Parathyroid adenoma (tissue), 2 donors: ENCODE data around the gene TMEM179B.
"Not testable (repeated sequence)": the region's sequence is repeated elsewhere in the genome, so short reads cannot be mapped to it uniquely, and the experiment has no call there.

Source experiments
- H2AFZ ChIP-seq: fragments of 300-600 bp; sonication (generic); one replicate; pipeline ENCODE4 v1.7.0; 2017; ENCODE audit warnings: antibody characterized with exemption, mild to moderate bottlenecking
- H3K27ac ChIP-seq: fragments of 300-600 bp; sonication (generic); one replicate; pipeline ENCODE4 v1.7.0; 2017
- H3K27me3 ChIP-seq: fragments of 300-600 bp; sonication (generic); one replicate; pipeline ENCODE4 v1.7.0; 2017; ENCODE audit warnings: low read length; ENCODE audit not compliant: control insufficient read depth, insufficient read depth
- H3K36me3 ChIP-seq: fragments of 300-600 bp; sonication (generic); one replicate; pipeline ENCODE4 v1.7.0; 2017; ENCODE audit warnings: low read length; ENCODE audit not compliant: control insufficient read depth, insufficient read depth
- H3K4me1 ChIP-seq: fragments of 300-600 bp; sonication (generic); one replicate; pipeline ENCODE4 v1.7.0; 2017; ENCODE audit warnings: control low read depth
- H3K4me2 ChIP-seq: fragments of 300-600 bp; sonication (generic); one replicate; pipeline ENCODE4 v1.7.0; 2017; ENCODE audit warnings: low read length
- H3K4me3 ChIP-seq: fragments of 300-600 bp; sonication (generic); one replicate; pipeline ENCODE4 v1.7.0; 2017; ENCODE audit warnings: low read depth, low read length
- H3K79me2 ChIP-seq: fragments of 300-600 bp; sonication (generic); one replicate; pipeline ENCODE4 v1.7.0; 2017; ENCODE audit warnings: control low read depth
- H3K9ac ChIP-seq: fragments of 300-600 bp; sonication (generic); one replicate; pipeline ENCODE4 v1.7.0; 2017; ENCODE audit warnings: mild to moderate bottlenecking
- H3K9me3 ChIP-seq: fragments of 300-600 bp; sonication (generic); one replicate; pipeline ENCODE4 v1.7.0; 2017; ENCODE audit warnings: low read length; ENCODE audit not compliant: control insufficient read depth
- TF ChIP-seq, protein P1 (sequence below): fragments of 300-600 bp; sonication (generic); IDR thresholded peaks from one replicate; pipeline ENCODE4 v1.7.0; 2017; ENCODE audit warnings: antibody characterized with exemption, mild to moderate bottlenecking
- donor health status: primary hyperparathyroidism.

TMEM179B gene

DNA sequence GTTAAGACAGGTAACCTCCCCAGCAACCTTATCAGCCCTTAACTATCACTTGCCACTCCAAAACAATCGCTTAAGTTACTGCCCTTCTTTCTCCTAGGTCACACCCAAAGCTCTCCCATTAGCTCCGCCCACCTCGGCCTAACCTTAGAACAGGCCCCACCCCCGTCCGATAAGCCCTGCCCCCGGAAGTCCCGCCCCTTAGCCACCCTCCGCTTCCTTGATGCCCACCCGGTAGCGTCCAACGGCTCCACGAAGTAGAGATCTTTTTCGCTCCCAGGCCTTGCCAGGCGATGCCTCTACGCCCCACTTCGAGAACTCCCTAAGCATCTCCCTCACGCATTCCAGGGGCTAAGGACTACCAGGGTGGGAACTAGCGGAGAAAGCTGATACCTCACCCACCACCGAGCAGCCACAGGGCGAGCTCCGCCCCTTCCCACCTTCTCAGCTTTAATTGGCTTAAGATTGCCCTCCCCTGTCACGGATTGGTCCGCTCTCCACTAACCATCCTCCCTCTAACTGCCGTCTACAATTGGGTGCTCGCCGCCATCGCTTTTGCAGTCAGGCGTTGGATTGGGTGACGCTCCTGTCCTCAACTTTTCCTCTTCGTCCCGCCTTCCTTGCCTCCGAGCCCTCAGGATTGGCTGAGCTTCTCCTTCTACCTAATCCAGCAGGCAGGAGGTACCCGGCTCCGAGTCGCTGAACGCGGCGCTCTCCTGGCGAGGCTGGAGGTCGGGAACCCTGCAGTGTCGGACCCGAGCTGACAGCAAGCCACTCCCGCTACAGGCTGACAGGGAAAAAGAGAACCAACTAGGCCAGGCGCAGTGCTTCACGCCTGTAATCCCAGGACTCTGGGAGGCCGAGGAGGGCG lies 33.2 kb upstream of the TMEM179B start, which contains the start of gene ZBTB3:
Gene ZBTB3 (minus strand): TSS at position 425 of the 868 bp plus-strand sequence. CDS start 496 bp downstream, outside the sequence.
- H3K27me3 ChIP-seq, result no peaks in the 10 kb centered on the region
- peak within 1 kb of the TSS; percentile 93 for H2AFZ ChIP-seq
- peak within 1 kb of the TSS; percentile 100 for H3K4me3 ChIP-seq
- H3K27ac ChIP-seq, result peak within 1 kb of the TSS; percentile 90
- H3K79me2 ChIP-seq, result peaks cover 4% of the 10 kb centered on the region
- no peak within 1 kb of the TSS for H3K9ac ChIP-seq
- H3K9me3 ChIP-seq, result no peaks in the 10 kb centered on the region
- TF ChIP-seq, protein P1, sequence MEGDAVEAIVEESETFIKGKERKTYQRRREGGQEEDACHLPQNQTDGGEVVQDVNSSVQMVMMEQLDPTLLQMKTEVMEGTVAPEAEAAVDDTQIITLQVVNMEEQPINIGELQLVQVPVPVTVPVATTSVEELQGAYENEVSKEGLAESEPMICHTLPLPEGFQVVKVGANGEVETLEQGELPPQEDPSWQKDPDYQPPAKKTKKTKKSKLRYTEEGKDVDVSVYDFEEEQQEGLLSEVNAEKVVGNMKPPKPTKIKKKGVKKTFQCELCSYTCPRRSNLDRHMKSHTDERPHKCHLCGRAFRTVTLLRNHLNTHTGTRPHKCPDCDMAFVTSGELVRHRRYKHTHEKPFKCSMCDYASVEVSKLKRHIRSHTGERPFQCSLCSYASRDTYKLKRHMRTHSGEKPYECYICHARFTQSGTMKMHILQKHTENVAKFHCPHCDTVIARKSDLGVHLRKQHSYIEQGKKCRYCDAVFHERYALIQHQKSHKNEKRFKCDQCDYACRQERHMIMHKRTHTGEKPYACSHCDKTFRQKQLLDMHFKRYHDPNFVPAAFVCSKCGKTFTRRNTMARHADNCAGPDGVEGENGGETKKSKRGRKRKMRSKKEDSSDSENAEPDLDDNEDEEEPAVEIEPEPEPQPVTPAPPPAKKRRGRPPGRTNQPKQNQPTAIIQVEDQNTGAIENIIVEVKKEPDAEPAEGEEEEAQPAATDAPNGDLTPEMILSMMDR, result no peak
- H3K36me3 ChIP-seq, result no peaks in the 10 kb centered on the region
- no peaks in the 10 kb centered on the region for H3K4me1 ChIP-seq
- H3K4me2 ChIP-seq, result peak within 1 kb of the TSS; percentile 80

DNA sequence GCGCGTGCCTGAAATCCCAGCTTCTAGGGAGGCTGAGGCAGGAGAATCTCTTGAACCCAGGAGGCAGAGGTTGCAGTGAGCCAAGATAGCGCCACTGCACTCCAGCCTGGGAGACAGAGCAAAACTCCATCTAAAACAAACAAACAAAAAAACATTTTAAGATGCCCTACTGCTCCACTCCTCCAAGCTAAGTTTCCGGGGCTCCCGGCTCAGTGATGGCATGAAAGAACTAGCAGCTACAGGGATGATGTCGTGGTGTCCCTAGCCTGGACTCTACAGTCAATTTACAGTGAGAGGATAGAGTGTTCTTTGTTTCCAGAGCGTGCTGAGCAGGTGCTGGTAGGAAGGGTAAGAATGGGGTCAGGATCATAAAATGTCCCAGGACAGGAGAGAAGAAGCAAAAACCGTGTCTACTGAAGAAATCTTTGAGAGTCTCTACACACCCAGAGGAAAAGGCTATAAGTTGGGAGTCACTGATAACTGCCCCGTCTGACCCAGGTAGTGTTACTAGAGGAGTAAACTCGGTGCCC lies 32.1 kb upstream of the TMEM179B start:
- Histone ChIP-seq H2AFZ (no peak overlapping the region), H3K4me1 (no peaks in the 10 kb centered on the region), H3K9ac (no peak overlapping the region), H3K36me3 (no peaks in the 10 kb centered on the region), H3K27me3 (no peaks in the 10 kb centered on the region), H3K79me2 (peaks cover 4% of the 10 kb centered on the region), H3K4me3 (no peak overlapping the region), H3K9me3 (no peaks in the 10 kb centered on the region), H3K4me2 (no peak overlapping the region), H3K27ac (no peak overlapping the region)
- TF ChIP-seq, protein P1, result no peak

GRCh38 chr11:62757846-62758788 lies 29.1 kb upstream of the TMEM179B start:
- Histone ChIP-seq H2AFZ (no peak overlapping the region), H3K4me3 (no peak overlapping the region), H3K27me3 (no peaks in the 10 kb centered on the region), H3K36me3 (no peaks in the 10 kb centered on the region), H3K4me1 (peaks cover 2% of the 10 kb centered on the region), H3K4me2 (no peak overlapping the region), H3K9ac (no peak overlapping the region), H3K9me3 (no peaks in the 10 kb centered on the region), H3K79me2 (peaks cover 2% of the 10 kb centered on the region), H3K27ac (no peak overlapping the region)
- TF ChIP-seq, protein P1, result no peak

GRCh38 chr11:62760867-62761227 lies 26.4 kb upstream of the TMEM179B start:
- not testable (repeated sequence) for H3K4me2 ChIP-seq, H3K79me2 ChIP-seq, H3K27me3 ChIP-seq, H3K9ac ChIP-seq, H3K9me3 ChIP-seq, H3K36me3 ChIP-seq, H3K4me3 ChIP-seq, H3K4me1 ChIP-seq
- Histone ChIP-seq H3K27ac (peak overlapping the region; percentile 61), H2AFZ (peak overlapping the region; percentile 83)

DNA sequence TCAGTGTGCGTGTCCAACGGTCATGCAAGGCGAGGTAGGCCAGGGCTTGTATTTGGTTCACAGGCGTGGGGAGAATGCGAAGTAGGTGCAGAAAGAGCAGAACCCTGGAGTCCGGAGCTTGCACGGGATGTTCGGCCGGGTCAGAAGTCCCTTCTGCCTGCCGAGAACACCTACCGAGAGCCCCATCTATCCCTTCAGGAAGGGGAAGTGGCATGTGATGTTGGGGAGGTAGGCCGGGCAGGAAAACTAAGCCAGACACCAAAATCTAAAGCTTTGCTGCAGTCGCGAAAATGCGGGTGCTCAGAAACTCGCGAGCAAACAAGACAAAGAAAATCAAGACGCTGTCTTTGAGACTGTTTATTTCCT lies 16.4 kb upstream of the TMEM179B start:
- peaks cover 4% of the 10 kb centered on the region for H3K4me1 ChIP-seq
- TF ChIP-seq, protein P1, result no peak
- H2AFZ ChIP-seq, result peak overlapping the region; percentile 88
- H3K4me2 ChIP-seq, result peak overlapping the region; percentile 61
- H3K27me3 ChIP-seq, result no peaks in the 10 kb centered on the region
- peak overlapping the region; percentile 78 for H3K27ac ChIP-seq
- no peaks in the 10 kb centered on the region for H3K36me3 ChIP-seq
- H3K79me2 ChIP-seq, result no peaks in the 10 kb centered on the region
- H3K9me3 ChIP-seq, result no peaks in the 10 kb centered on the region
- H3K9ac ChIP-seq, result no peak overlapping the region
- H3K4me3 ChIP-seq, result peak overlapping the region; percentile 68
